HepG2 (cell line): ENCODE data around the gene ANKRD65. TPM values are rescaled to one million over a fixed set of nuclear protein-coding genes. Genes with fewer than 3 reads are reported as not detected.
A peak's percentile ranks its signal among the peaks of the same experiment; 100 is the strongest.

ENCODE experiments used
- AGO2 ChIP-seq: fragments of 200-400 bp; formaldehyde crosslinking; optimal IDR thresholded peaks from 2 replicates; pipeline ENCODE3; 2017; ENCODE audit warnings: mild to moderate bottlenecking, low read depth, low read length, moderate library complexity
- AHR ChIP-seq: IDR thresholded peaks from 2 replicates; pipeline ENCODE4 v1.6.1; 2018; ENCODE audit warnings: missing genetic modification reagents, missing compliant biosample characterization
- CENPX ChIP-seq: sonication (generic); formaldehyde crosslinking; IDR thresholded peaks from 2 replicates; pipeline ENCODE4 v1.9.0; 2021; ENCODE audit warnings: mild to moderate bottlenecking, missing genetic modification reagents, moderate library complexity
- JUN ChIP-seq: sonication (generic); formaldehyde crosslinking; IDR thresholded peaks from 2 replicates; pipeline ENCODE4 v1.4.0; 2020; ENCODE audit warnings: mild to moderate bottlenecking, missing genetic modification reagents
- KAT2B ChIP-seq: fragments of 150-350 bp; IDR thresholded peaks from 2 replicates; pipeline ENCODE4 v1.6.1; 2014; ENCODE audit warnings: low read depth, low read length, borderline replicate concordance
- MED1 ChIP-seq: sonication (generic); formaldehyde crosslinking; IDR thresholded peaks from 2 replicates; pipeline ENCODE4 v1.4.0; 2020; ENCODE audit warnings: missing genetic modification reagents
- MIXL1 ChIP-seq: IDR thresholded peaks from 2 replicates; pipeline ENCODE4 v1.6.1; 2016
- PAX8 ChIP-seq: sonication (generic); formaldehyde crosslinking; IDR thresholded peaks from 2 replicates; pipeline ENCODE4 v1.8.0; 2022; ENCODE audit warnings: mild to moderate bottlenecking, missing genetic modification reagents, borderline replicate concordance
- REPIN1 ChIP-seq: sonication (generic); formaldehyde crosslinking; IDR thresholded peaks from 2 replicates; pipeline ENCODE4 v1.8.0; 2022; ENCODE audit warnings: missing genetic modification reagents, low read depth, mild to moderate bottlenecking, borderline replicate concordance
- SP140L ChIP-seq: sonication (generic); formaldehyde crosslinking; IDR thresholded peaks from 2 replicates; pipeline ENCODE4 v1.4.0; 2020; ENCODE audit warnings: missing genetic modification reagents, borderline replicate concordance
- SUZ12 ChIP-seq: fragments of 150-350 bp; IDR thresholded peaks from 2 replicates; pipeline ENCODE4 v1.6.1; 2014; ENCODE audit warnings: low read depth, low read length
- THAP11 ChIP-seq: IDR thresholded peaks from 2 replicates; pipeline ENCODE4 v1.6.1; 2016; ENCODE audit warnings: missing biosample characterization, missing genetic modification reagents
- ZNF501 ChIP-seq: sonication (generic); formaldehyde crosslinking; IDR thresholded peaks from 2 replicates; pipeline ENCODE4 v1.5.1; 2020; ENCODE audit warnings: mild to moderate bottlenecking, moderate library complexity, missing genetic modification reagents
- ZNF766 ChIP-seq: sonication (generic); formaldehyde crosslinking; IDR thresholded peaks from 2 replicates; pipeline ENCODE4 v1.5.0; 2020; ENCODE audit warnings: missing genetic modification reagents, borderline replicate concordance
- ZNF788 ChIP-seq: sonication (generic); formaldehyde crosslinking; IDR thresholded peaks from 2 replicates; pipeline ENCODE4 v1.5.0; 2020; ENCODE audit warnings: mild to moderate bottlenecking, missing genetic modification reagents, borderline replicate concordance
- ZNF850 ChIP-seq: sonication (generic); formaldehyde crosslinking; conservative IDR thresholded peaks from 2 replicates; pipeline ENCODE4 v1.9.0; 2021; ENCODE audit warnings: mild to moderate bottlenecking, missing genetic modification reagents
- ZSCAN9 ChIP-seq: IDR thresholded peaks from 2 replicates; pipeline ENCODE4 v1.6.1; 2016; ENCODE audit warnings: borderline replicate concordance
- polyA plus RNA-seq, 8 experiments: library from polyadenylated mRNA; depleted of rRNA in 3 of 8; stranded (reverse) in 7 of 8; unstranded in 1 of 8; fragments of >200 nt; fragmentation: Illumina TruSeq in 4 of 8; extraction: Trizol in 4 of 8; gene quantifications; 2 replicates each; pipeline versions ENCODE4 v1.2.1 to v1.2.3, GENCODE V29; 2011 to 2016; ENCODE audit warnings: low read depth in 4 of 8, missing spikeins in 1 of 8, mixed read lengths in 1 of 8; ENCODE audit not compliant: insufficient read depth in 1 of 8
- total RNA-seq, 5 experiments: library from RNA; depleted of rRNA; stranded (reverse); fragments of >200 nt; fragmentation: Illumina TruSeq; extraction: Trizol; gene quantifications; 2 replicates each; pipeline ENCODE4 v1.2.3, GENCODE V29; 2016; ENCODE audit warnings: low read depth in 1 of 5
- TF ChIP-seq, protein P1 (sequence below): sonication (generic); formaldehyde crosslinking; IDR thresholded peaks from 2 replicates; pipeline ENCODE4 v1.4.0; 2020; ENCODE audit warnings: missing genetic modification reagents
- TF ChIP-seq, protein P2 (sequence below): sonication (generic); formaldehyde crosslinking; IDR thresholded peaks from 2 replicates; pipeline ENCODE4 v1.8.1; 2022; ENCODE audit warnings: low read depth, mild to moderate bottlenecking, missing genetic modification reagents
- TF ChIP-seq, protein P3 (sequence below): sonication (generic); formaldehyde crosslinking; IDR thresholded peaks from 2 replicates; pipeline ENCODE4 v1.4.0; 2020; ENCODE audit warnings: missing genetic modification reagents

The ANKRD65 gene
- total and polyA plus RNA-seq, 2 of the 13 experiments (the other 11 are each of a cell fraction or from before 2014, with no cell fraction given): 12.1 to 30.1 TPM

DNA sequence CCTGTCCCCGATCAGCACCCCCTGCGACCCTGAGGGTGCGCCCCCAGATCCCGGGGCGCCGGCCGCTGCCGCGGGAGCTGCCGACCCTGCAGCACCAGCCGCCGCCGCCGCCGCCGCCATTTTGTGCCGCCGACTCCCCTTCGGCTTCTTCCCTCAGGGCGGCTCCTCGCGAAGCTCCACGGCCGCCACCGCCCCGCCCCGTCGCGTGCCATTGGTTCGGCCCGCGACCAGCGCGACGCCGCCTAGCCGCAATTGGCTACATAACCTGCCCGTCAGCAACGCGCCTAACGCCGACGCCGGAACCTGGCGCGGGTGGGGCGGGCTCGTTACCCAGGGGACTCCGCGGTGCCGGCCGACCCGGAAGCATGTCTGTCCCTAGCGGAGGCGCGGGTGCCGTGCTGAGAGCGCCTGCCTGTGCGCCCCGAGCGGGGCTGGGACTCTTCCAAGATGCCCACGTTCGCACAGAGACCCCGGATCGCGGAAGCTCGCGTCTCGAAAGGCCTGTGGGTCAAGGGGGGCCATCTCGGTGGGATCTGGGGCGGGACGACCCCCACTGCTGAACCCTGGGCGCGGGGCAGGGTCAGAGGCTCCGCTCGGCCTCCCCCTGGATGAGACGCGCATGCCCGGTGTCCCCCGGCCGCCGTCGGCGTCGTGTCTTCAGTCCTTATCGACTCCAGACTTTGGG lies 21.7 kb downstream of the ANKRD65 start, which contains the start of gene CCNL2 (continued):
- TF ChIP-seq MIXL1 (peak; percentile 57; the same call in 1 of the 2 replicates), REPIN1 (0 out of 2 replicates have a peak, but pooled peaks have one; percentile 38), AHR (CRISPR knock-in tag) (0 out of 2 replicates have a peak, but pooled peaks have one; percentile 1), SP140L (CRISPR knock-in tag) (no peak), ZNF766 (CRISPR knock-in tag) (peak; percentile 66; the same call in 1 of the 2 replicates), AGO2 (peak; percentile 88), ZNF788 (CRISPR knock-in tag) (peak; percentile 77; the same call in 1 of the 2 replicates), KAT2B (no peak), ZNF501 (CRISPR knock-in tag) (peak; percentile 64), SUZ12 (no peak; the same call in 1 of the 2 replicates), CENPX (CRISPR knock-in tag) (no peak), ZSCAN9 (CRISPR knock-in tag) (0 out of 2 replicates have a peak, but pooled peaks have one; percentile 31), THAP11 (CRISPR knock-in tag) (peak; percentile 92), MED1 (CRISPR knock-in tag) (peak; percentile 56; the same call in 1 of the 2 replicates), ZNF850 (CRISPR knock-in tag) (peak; percentile 65), PAX8 (CRISPR knock-in tag) (peak; percentile 94; the same call in 1 of the 2 replicates), JUN (CRISPR knock-in tag) (peak; percentile 15; the same call in 1 of the 2 replicates)
- TF ChIP-seq, protein P1, sequence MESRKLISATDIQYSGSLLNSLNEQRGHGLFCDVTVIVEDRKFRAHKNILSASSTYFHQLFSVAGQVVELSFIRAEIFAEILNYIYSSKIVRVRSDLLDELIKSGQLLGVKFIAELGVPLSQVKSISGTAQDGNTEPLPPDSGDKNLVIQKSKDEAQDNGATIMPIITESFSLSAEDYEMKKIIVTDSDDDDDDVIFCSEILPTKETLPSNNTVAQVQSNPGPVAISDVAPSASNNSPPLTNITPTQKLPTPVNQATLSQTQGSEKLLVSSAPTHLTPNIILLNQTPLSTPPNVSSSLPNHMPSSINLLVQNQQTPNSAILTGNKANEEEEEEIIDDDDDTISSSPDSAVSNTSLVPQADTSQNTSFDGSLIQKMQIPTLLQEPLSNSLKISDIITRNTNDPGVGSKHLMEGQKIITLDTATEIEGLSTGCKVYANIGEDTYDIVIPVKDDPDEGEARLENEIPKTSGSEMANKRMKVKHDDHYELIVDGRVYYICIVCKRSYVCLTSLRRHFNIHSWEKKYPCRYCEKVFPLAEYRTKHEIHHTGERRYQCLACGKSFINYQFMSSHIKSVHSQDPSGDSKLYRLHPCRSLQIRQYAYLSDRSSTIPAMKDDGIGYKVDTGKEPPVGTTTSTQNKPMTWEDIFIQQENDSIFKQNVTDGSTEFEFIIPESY (CRISPR knock-in tag): peak; percentile 6; the same call in 1 of the 2 replicates
- TF ChIP-seq, protein P2, sequence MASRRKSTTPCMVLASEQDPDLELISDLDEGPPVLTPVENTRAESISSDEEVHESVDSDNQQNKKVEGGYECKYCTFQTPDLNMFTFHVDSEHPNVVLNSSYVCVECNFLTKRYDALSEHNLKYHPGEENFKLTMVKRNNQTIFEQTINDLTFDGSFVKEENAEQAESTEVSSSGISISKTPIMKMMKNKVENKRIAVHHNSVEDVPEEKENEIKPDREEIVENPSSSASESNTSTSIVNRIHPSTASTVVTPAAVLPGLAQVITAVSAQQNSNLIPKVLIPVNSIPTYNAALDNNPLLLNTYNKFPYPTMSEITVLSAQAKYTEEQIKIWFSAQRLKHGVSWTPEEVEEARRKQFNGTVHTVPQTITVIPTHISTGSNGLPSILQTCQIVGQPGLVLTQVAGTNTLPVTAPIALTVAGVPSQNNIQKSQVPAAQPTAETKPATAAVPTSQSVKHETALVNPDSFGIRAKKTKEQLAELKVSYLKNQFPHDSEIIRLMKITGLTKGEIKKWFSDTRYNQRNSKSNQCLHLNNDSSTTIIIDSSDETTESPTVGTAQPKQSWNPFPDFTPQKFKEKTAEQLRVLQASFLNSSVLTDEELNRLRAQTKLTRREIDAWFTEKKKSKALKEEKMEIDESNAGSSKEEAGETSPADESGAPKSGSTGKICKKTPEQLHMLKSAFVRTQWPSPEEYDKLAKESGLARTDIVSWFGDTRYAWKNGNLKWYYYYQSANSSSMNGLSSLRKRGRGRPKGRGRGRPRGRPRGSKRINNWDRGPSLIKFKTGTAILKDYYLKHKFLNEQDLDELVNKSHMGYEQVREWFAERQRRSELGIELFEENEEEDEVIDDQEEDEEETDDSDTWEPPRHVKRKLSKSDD (CRISPR knock-in tag): peak; percentile 71
- TF ChIP-seq, protein P3, sequence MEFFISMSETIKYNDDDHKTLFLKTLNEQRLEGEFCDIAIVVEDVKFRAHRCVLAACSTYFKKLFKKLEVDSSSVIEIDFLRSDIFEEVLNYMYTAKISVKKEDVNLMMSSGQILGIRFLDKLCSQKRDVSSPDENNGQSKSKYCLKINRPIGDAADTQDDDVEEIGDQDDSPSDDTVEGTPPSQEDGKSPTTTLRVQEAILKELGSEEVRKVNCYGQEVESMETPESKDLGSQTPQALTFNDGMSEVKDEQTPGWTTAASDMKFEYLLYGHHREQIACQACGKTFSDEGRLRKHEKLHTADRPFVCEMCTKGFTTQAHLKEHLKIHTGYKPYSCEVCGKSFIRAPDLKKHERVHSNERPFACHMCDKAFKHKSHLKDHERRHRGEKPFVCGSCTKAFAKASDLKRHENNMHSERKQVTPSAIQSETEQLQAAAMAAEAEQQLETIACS: no peak
